ENCODE data around the gene ZNF276.
"Not testable (repeated sequence)": the region's sequence is repeated elsewhere in the genome, so short reads cannot be mapped to it uniquely, and the experiment has no call there.

Gene ZNF276

GRCh38 chr16:89688395-89688794 lies 32.9 kb upstream of the ZNF276 start:
- DNase-seq (ENCODE audit: low read depth in 1 of 2, low spot score in 1 of 2), result no peak
- TF ChIP-seq REST (IDR thresholded peaks at IDR 0.05; ENCODE audit: insufficient replicate concordance, low read depth) (no peak), CTCF (IDR thresholded peaks at IDR 0.05; ENCODE audit: insufficient read depth, low read length) (no peak), POLR2AphosphoS5 (IDR thresholded peaks at IDR 0.05; ENCODE audit: low read depth) (no peak), SPI1 (IDR thresholded peaks at IDR 0.05; ENCODE audit: borderline replicate concordance, low read depth) (no peak), GABPA (IDR thresholded peaks at IDR 0.05; ENCODE audit: low read depth) (no peak)
- no peak overlapping the region for H3K27ac ChIP-seq (replicated peaks)
- H3K27me3 ChIP-seq (ENCODE audit: insufficient read depth, poor library complexity, severe bottlenecking), result no peaks in the 10 kb centered on the region
- H3K4me3 ChIP-seq (replicated peaks; ENCODE audit: insufficient read depth, low read length), result no peak overlapping the region

- no peak overlapping the region for H3K27ac ChIP-seq (replicated peaks)
- no peak for DNase-seq (ENCODE audit: low read depth in 1 of 2, low spot score in 1 of 2)
- TF ChIP-seq CTCF (IDR thresholded peaks at IDR 0.05; ENCODE audit: insufficient read depth, low read length) (no peak), REST (IDR thresholded peaks at IDR 0.05; ENCODE audit: insufficient replicate concordance, low read depth) (no peak), GABPA (IDR thresholded peaks at IDR 0.05; ENCODE audit: low read depth) (no peak), POLR2AphosphoS5 (IDR thresholded peaks at IDR 0.05; ENCODE audit: low read depth) (no peak), SPI1 (IDR thresholded peaks at IDR 0.05; ENCODE audit: borderline replicate concordance, low read depth) (no peak)
- no peak overlapping the region for H3K4me3 ChIP-seq (replicated peaks; ENCODE audit: insufficient read depth, low read length)
- H3K27me3 ChIP-seq (ENCODE audit: insufficient read depth, poor library complexity, severe bottlenecking), result no peaks in the 10 kb centered on the region
Observed at GRCh38 chr16:89689142-89689541, 32.2 kb upstream of the ZNF276 start.

- not testable (repeated sequence) for H3K4me3 ChIP-seq (replicated peaks; ENCODE audit: insufficient read depth, low read length); DNase-seq (ENCODE audit: low read depth in 1 of 2, low spot score in 1 of 2); H3K27ac ChIP-seq (replicated peaks); H3K27me3 ChIP-seq (ENCODE audit: insufficient read depth, poor library complexity, severe bottlenecking)
Observed at GRCh38 chr16:89689621-89690020, 31.7 kb upstream of the ZNF276 start.

GRCh38 chr16:89690392-89690901 lies 30.9 kb upstream of the ZNF276 start:
- DNase-seq (ENCODE audit: low read depth in 1 of 2, low spot score in 1 of 2), result no peak
- TF ChIP-seq REST (IDR thresholded peaks at IDR 0.05; ENCODE audit: insufficient replicate concordance, low read depth) (no peak), POLR2AphosphoS5 (IDR thresholded peaks at IDR 0.05; ENCODE audit: low read depth) (no peak), GABPA (IDR thresholded peaks at IDR 0.05; ENCODE audit: low read depth) (no peak), SPI1 (IDR thresholded peaks at IDR 0.05; ENCODE audit: borderline replicate concordance, low read depth) (no peak), CTCF (IDR thresholded peaks at IDR 0.05; ENCODE audit: insufficient read depth, low read length) (no peak)
- Histone ChIP-seq H3K27me3 (ENCODE audit: insufficient read depth, poor library complexity, severe bottlenecking) (no peaks in the 10 kb centered on the region), H3K27ac (replicated peaks) (no peak overlapping the region), H3K4me3 (replicated peaks; ENCODE audit: insufficient read depth, low read length) (no peak overlapping the region)
